ENCODE data around the gene SPRED1.

The SPRED1 gene

DNA sequence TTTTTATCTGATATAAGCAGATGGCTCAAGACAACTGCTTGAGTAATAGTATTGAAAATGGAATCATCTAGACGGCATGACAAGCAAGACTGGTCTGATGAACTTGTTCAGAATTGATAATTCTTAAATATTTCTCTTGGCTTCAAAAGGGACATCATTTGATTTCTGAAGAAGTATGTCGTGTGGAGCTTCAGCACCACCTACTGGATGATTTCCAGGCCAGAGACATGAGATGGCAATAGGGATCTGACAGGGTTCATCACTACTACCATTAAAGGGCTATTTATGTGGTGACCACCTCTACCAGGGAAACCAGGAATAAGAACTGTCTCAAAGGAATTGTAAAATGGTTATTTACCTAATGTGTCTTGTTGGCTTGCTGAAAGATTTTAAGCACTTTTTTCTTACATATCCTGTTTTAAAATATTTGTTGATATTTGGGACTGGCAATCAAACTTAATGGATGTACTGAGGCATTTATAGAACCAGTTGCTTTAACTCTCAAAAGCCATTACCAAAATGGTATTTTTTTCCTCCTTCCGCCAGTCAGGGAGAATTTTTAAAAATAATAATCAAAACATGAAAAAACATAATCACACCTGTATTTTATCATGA, 101.8 kb downstream of the SPRED1 start:
- peak; percentile 47 for DNase-seq (ENCODE audit: low spot score)

DNA sequence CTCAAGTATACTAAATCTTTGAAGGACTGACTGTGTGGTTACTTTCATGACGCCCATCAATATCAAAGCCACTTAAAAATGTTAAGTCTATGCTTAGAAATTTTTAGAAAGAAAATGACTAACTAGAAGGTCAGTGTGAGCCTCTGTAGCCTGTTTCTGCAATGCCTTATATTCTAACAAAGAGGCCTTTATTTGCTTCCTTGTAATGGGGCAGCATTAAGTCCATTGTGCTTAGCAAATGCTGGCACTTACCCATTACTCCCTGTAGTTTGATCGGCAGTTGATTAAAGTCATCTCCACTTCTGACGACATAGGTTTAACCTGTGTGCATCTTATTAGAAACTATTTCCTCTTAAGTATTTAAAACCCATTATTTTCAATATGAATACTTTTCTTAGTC, 109.7 kb downstream of the SPRED1 start:
- DNase-seq (ENCODE audit: low spot score) = no peak

DNA sequence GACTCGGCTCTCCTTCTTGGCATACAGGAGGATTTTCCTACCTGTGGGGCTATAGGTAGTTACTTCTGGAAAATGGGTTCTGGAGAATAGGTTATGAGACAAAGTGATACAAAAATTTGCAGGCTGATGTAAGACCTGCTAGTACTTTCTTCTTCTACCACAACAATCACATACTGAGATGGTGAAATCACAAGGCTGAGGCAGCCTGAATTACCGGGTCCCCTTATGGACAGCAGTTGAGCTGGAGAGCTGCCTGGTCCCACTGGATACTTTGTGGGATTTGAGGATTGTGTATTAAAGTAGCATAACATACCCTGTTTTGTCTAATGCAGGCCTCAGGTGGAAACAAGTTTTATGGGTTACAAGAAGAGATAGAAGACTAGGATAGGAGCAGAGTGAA, 114.8 kb downstream of the SPRED1 start:
- DNase-seq (ENCODE audit: low spot score) = peak; percentile 40

DNA sequence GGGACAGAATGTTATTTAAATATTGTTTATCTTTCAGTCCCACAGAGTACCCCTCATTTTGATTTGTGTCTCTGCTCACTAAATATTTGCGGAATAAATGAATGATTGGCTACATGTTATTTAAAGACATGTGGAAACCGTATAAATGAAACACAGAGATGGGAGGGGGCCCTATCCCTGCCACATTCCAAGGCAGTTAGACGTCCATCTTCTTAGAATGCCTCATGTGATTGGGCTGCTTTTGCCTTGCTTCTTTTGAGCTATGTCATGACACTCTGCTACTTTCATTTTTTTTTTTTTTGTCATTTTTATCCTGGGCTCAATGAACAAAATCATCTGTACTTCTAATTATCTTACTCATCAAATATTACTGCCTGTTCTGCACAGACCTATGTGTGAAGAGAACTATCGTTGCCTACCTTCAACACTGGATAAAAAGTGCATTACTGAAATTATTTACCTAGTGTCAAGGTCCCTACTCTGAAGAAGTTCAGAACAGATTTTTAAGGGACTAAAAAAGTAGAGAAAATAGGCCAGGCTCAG, 117.4 kb downstream of the SPRED1 start:
- DNase-seq (ENCODE audit: low spot score) = no peak

DNA sequence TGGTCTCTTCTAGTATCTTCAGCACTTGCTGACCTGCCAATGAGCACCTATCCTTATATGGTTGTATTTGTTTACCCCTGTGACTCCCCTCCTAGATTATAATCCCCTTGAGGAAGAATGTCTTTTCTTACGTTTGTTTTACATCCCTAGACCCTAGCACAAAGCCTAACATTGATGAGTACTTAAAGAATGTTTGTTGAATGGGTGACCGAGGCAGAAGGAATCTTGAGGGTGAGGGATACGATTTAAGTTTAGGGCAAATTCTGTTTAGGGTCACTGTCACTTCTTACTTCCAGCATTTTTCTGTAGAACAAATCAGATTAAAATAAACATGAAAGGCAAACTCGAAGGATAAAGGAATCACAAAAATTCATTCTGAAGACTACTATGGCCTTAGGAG, 120.4 kb downstream of the SPRED1 start:
- DNase-seq (ENCODE audit: low spot score) = no peak

DNA sequence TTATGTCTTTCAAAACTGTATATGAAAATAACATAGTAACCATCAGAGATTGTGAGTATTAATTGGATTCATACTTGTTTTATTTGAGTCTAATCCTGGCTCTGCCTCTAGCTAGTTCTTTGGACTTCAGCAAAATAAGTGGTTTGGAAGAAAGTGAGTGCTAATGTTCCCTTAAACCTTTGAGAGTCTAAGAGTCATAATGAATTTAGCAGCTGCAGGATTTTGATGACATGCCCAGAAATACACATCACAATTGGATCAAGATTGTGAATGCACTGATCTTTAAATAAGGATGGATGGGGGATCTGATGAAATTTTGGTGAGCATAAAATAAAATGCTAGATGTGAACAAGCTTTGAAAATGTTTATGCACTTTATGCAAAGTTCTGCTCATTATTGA, 121.4 kb downstream of the SPRED1 start:
- no peak for DNase-seq (ENCODE audit: low spot score)

DNA sequence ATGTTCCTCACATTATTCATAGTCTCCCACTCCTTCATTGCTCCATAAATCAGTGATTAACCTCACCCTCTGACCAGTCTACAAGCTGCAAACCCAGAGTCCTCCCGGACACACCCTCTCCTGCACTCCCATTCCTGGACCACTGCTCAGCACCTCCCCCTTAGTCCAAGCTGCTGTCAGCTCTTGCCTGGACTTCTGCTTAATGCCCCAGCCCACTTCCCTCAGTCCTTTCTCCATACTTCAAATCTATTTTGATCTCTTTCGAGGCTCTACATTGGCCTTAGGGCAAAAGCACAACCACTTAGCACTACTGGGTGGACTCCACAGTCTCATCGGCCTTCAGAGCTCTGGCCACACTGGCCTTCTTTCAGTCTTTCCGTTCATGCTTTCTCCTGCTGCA, 121.9 kb downstream of the SPRED1 start:
- DNase-seq (ENCODE audit: low spot score) = no peak

DNA sequence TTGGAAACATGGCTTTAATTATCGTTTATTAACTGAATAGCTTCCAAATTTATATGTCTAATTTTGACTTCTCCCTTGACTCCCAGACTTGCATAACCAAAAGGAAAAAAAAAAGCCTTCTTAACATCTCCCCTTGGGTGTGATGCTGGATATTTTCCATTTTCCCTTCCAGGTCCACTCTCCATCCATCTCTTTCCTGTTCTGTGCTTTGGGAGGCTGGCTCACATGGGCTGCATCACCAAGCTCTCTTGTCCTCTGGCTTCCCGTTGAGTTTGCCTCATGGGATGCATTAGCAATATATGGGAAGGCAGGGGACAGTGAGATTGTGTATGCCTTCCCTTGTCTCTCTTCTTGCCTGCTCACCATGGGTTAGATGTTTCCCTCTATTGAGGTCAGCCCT, 123.4 kb downstream of the SPRED1 start:
- no peak for DNase-seq (ENCODE audit: low spot score)

DNA sequence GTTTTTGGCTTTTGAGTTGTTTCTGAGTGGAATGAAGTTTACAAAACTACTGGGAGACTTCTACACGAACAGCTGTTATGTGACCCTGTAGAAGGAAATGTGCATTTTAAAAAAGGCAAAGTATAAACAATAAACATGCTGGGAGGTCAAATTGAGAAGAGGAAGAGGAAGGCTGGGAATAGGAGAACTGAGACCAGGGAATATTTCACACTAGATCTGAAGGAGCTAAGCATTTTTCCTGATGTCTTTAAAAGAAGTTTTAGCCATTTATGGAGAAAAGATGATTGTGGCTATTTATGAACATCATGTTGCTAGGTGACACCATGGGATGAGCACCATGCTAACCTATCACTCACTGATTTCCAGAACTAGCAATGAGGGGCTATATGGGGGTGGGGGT, 125.0 kb downstream of the SPRED1 start:
- DNase-seq (ENCODE audit: low spot score) = no peak

DNA sequence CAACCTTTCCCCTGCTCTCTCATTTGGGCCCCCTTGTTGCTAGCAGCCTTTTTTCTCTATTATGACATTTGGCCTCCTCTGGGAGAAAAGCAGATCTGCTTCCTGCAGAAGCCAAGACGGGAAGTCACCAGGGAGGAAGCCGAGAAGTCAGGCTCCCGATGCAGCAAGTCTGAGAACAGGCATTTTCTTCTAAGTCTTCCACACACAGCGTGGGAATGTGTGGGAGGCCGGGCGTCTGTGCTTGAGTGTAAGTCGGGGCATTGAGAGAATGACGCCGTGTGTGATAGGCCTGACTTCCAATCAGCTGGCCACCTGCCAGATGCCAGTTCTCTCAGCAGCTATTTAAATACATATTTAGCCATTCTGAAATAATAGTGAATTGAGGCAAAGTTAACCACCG, 125.5 kb downstream of the SPRED1 start:
- DNase-seq (ENCODE audit: low spot score) = peak; percentile 14

DNA sequence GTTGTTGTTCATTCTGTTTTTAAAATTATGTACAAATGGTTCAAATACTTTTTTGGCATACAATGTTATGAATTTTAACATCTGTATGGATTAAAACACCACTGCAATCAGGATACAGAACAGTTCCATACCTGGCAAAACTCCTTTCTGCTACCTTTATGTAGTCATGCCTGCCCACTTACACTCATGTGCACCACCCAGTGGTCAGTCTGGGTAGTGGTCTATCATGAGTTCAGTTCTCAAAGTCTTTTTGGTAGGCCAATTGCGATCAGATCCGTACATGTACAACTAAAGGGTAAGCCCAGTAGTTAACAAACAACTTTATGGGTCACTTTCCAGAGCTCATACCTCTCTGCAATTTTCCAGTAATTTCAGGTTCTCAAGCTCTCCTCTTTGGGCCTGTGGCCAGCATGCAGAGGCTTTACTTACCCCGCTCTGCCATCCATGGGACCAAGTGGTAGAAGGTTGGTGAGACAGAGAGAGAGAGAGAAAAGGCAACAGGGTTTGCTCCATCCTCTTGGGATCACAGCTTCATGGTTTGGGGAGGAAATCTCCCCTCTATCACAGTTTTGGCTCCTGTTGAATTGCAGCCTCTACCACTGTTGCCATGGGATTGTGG, 137.4 kb downstream of the SPRED1 start:
- peak; percentile 68 for DNase-seq (ENCODE audit: low spot score)

DNA sequence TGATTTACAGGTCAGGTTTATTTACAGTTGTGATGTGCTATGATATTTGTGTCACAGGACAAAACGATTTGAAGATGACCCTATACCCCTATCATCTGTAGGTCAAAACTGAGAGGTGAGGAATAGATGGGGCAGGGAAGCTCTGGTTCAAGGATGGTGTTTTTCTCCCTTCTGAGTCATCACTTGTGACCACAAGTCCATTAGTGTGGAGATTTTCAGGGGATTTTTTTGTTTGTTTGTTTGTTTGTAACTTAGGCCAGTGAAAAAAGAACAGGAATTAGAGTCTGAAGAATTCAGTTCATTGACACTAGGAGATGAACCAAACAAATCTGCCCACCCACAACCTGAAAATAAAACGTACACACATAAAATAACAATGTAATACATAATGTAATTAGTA, 138.6 kb downstream of the SPRED1 start:
- DNase-seq (ENCODE audit: low spot score) = no peak

DNA sequence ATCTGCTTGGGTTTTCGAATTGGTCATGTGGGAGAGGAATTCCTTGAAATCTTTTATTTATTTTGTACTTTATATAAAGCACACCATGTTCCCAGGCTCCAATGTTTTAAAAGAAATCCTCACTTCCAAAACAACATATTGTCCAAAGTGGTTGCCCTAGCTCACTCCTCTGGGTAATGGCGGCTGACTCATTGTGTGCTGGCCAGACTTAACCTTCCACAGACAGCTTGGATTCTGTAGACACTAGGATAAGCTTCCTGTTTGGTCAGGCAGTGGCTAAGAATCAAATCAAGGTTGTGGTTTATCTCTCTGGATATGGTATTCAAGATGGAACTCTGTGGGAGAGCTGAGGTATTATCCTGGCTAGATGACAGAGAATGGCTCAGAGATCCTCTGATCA, 145.5 kb downstream of the SPRED1 start:
- peak; percentile 79 for DNase-seq (ENCODE audit: low spot score)

DNA sequence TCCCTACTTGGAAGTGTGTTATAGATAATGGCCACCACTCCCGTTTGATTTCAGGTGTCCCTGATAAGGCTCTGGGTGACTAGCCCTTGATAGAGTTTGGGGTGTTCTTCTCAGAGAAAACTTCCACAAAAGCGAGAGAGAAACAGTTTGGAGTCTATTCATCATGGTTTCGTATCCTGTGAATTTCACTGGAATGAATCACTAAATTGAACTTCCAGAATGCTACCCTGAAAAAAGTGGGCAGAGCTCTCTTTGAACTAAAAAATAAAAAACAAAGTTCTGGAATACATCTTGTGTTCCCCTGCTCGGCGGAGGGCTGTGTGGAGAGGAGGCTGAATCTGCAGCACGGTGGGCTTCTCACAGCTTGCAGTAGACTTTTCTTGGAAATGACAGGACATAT, 148.5 kb downstream of the SPRED1 start:
- DNase-seq (ENCODE audit: low spot score) = peak; percentile 29

DNA sequence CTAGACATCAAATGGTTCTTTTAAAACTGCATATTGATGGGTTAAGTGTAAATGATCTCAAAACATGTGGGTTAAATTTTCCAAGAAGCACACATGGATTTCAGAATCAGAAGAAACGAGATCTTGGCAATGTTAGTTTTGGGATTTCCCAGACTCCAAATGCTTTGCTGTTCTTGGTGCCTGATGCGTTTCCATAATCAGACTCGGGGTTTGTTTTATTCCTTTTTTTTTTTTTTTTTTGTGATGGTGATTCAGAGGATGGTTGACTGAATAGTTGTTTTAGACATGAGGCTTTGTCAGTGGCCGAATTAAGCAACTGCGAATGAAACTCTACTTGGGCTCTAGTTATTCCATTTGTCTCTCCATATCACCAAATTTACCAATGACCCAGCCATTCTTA, 149.1 kb downstream of the SPRED1 start:
- peak; percentile 31 for DNase-seq (ENCODE audit: low spot score)

DNA sequence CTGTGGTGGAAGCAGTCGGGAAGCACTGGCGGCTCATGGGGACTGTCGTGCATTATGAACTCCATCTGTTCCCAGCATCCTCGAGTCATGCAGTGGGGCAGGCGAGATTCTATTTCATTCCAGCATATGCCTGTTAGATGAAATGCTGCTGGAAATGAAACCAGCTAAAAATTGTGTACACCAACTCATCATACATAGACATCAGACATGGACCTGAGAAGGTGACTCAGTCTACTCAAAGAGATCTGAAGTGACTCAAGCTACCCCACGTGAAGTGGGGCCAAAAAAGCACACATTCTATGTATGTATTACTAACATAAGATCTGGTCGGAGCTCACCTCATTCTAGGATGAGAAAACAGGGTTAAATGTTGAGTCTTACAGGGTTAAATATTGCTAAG, 153.8 kb downstream of the SPRED1 start:
- DNase-seq (ENCODE audit: low spot score) = peak; percentile 22
